SK-N-SH treated with all-trans-retinoic acid at 6 μM for 48 hours (cell line): ENCODE data around the gene C9.
"Not testable (repeated sequence)": the region's sequence is repeated elsewhere in the genome, so short reads cannot be mapped to it uniquely, and the experiment has no call there.

Experiments
- ATAC-seq: fragments of 200-7000 bp; cut with Tn5 transposase; 3 replicates; pipeline ENCODE4 v1.9.1; 2020; ENCODE audit warnings: mild to moderate bottlenecking, moderate library complexity
- ARNTL ChIP-seq: fragments of 450-650 bp; formaldehyde crosslinking; IDR thresholded peaks from 2 replicates; pipeline ENCODE4 v1.5.0; 2020; ENCODE audit warnings: low read depth, mild to moderate bottlenecking, moderate library complexity, borderline replicate concordance
- BACH2 ChIP-seq: fragments of 250-450 bp; sonication (Bioruptor Pico); IDR thresholded peaks from 2 replicates; pipeline ENCODE4 v1.9.0; 2021; ENCODE audit warnings: mild to moderate bottlenecking, borderline replicate concordance
- CREB5 ChIP-seq: fragments of 250-450 bp; sonication (Bioruptor Pico); IDR thresholded peaks from 2 replicates; pipeline ENCODE4 v1.5.1; 2020; ENCODE audit warnings: low read depth, mild to moderate bottlenecking, moderate library complexity
- CSDC2 ChIP-seq: fragments of 250-450 bp; sonication (Bioruptor Pico); IDR thresholded peaks from 2 replicates; pipeline ENCODE4 v1.5.0; 2020; ENCODE audit warnings: mild to moderate bottlenecking, moderate library complexity
- ESRRG ChIP-seq: fragments of 250-450 bp; sonication (Bioruptor Pico); IDR thresholded peaks from 2 replicates; pipeline ENCODE4 v1.6.1; 2021; ENCODE audit warnings: mild to moderate bottlenecking
- ISL1 ChIP-seq: fragments of 250-450 bp; sonication (Bioruptor Pico); IDR thresholded peaks from 2 replicates; pipeline ENCODE4 v2.1.2; 2022; ENCODE audit warnings: mild to moderate bottlenecking, moderate library complexity
- OSR1 ChIP-seq: fragments of 250-450 bp; sonication (Bioruptor Pico); IDR thresholded peaks from 2 replicates; pipeline ENCODE4 v1.8.0; 2022; ENCODE audit warnings: moderate library complexity, mild to moderate bottlenecking, inconsistent platforms
- PATZ1 ChIP-seq: fragments of 250-450 bp; sonication (Bioruptor Pico); IDR thresholded peaks from 2 replicates; pipeline ENCODE4 v1.8.0; 2020; ENCODE audit warnings: mild to moderate bottlenecking, moderate library complexity, borderline replicate concordance
- POU6F1 ChIP-seq: fragments of 250-450 bp; sonication (Bioruptor Pico); IDR thresholded peaks from 2 replicates; pipeline ENCODE4 v1.8.0; 2021; ENCODE audit warnings: low read depth, mild to moderate bottlenecking, moderate library complexity, borderline replicate concordance
- RARB ChIP-seq: fragments of 250-450 bp; sonication (Bioruptor Pico); IDR thresholded peaks from 2 replicates; pipeline ENCODE4 v1.8.0; 2021; ENCODE audit warnings: mild to moderate bottlenecking, moderate library complexity
- SNAI2 ChIP-seq: fragments of 250-450 bp; sonication (Bioruptor Pico); IDR thresholded peaks from 2 replicates; pipeline ENCODE4 v1.5.0; 2020; ENCODE audit warnings: mild to moderate bottlenecking, moderate library complexity
- TCF4 ChIP-seq: fragments of 250-450 bp; sonication (Bioruptor Pico); IDR thresholded peaks from 2 replicates; pipeline ENCODE4 v1.8.0; 2021; ENCODE audit warnings: mild to moderate bottlenecking, moderate library complexity, borderline replicate concordance
- TOX ChIP-seq: fragments of 250-450 bp; sonication (Bioruptor Pico); IDR thresholded peaks from 2 replicates; pipeline ENCODE4 v1.8.0; 2021; ENCODE audit warnings: mild to moderate bottlenecking, moderate library complexity, borderline replicate concordance
- TSHZ2 ChIP-seq: fragments of 250-450 bp; sonication (Bioruptor Pico); IDR thresholded peaks from 2 replicates; pipeline ENCODE4 v1.5.0; 2020; ENCODE audit warnings: mild to moderate bottlenecking, moderate library complexity
- ZC3H10 ChIP-seq: fragments of 250-450 bp; sonication (Bioruptor Pico); IDR thresholded peaks from 2 replicates; pipeline ENCODE4 v1.5.1; 2021; ENCODE audit warnings: mild to moderate bottlenecking, moderate library complexity
- ZFP3 ChIP-seq: fragments of 250-450 bp; sonication (Bioruptor Pico); IDR thresholded peaks from 2 replicates; pipeline ENCODE4 v1.5.0; 2020; ENCODE audit warnings: mild to moderate bottlenecking, moderate library complexity
- ZNF565 ChIP-seq: fragments of 450-650 bp; formaldehyde crosslinking; conservative IDR thresholded peaks from 2 replicates; pipeline ENCODE4 v1.5.0; 2020; ENCODE audit warnings: low read depth, mild to moderate bottlenecking, moderate library complexity
- ZNF70 ChIP-seq: fragments of 450-650 bp; formaldehyde crosslinking; IDR thresholded peaks from 2 replicates; pipeline ENCODE4 v1.5.0; 2020; ENCODE audit warnings: mild to moderate bottlenecking, moderate library complexity
- ZNF8 ChIP-seq: fragments of 450-650 bp; formaldehyde crosslinking; IDR thresholded peaks from 2 replicates; pipeline ENCODE4 v1.5.0; 2020; ENCODE audit warnings: mild to moderate bottlenecking, moderate library complexity

C9 gene

GRCh38 chr5:39282561-39282960 is 81.7 kb downstream of the C9 start:
- ATAC-seq = no peak
- TF ChIP-seq ZNF8 (CRISPR knock-in tag) (no peak), ZNF565 (CRISPR knock-in tag) (no peak), TCF4 (no peak), PATZ1 (CRISPR knock-in tag) (no peak), ZNF70 (CRISPR knock-in tag) (no peak), SNAI2 (CRISPR knock-in tag) (no peak), CREB5 (CRISPR knock-in tag) (no peak), POU6F1 (no peak), RARB (no peak), ZFP3 (CRISPR knock-in tag) (no peak), ISL1 (no peak), TSHZ2 (no peak), ESRRG (CRISPR knock-in tag) (no peak), ARNTL (CRISPR knock-in tag) (no peak), ZC3H10 (CRISPR knock-in tag) (no peak), OSR1 (no peak), CSDC2 (CRISPR knock-in tag) (no peak), BACH2 (CRISPR knock-in tag) (no peak)

- ATAC-seq = not testable (repeated sequence)
These were observed 88.4 kb downstream of the C9 start for GRCh38 chr5:39275865-39276264.

- no peak for TF ChIP-seq TCF4
- TF ChIP-seq TOX (CRISPR knock-in tag) = no peak
- no peak for TF ChIP-seq POU6F1
- TF ChIP-seq PATZ1 (CRISPR knock-in tag) = no peak
- ATAC-seq = no peak
These were observed 89.8 kb downstream of the C9 start for GRCh38 chr5:39274398-39275085.
